GM12875 (cell line): Measurements from ENCODE around the gene STK32B.

Experiments
- H3K4me3 ChIP-seq: one replicate; pipeline ENCODE4 v1.5.1; 2011; ENCODE audit warnings: low read depth, low read length, control low read depth
- TF ChIP-seq, protein P1 (sequence below): IDR thresholded peaks from 2 replicates; pipeline ENCODE4 v1.5.1; 2011; ENCODE audit warnings: low read depth, mild to moderate bottlenecking, control low read depth, inconsistent platforms, low read length, moderate library complexity, borderline replicate concordance; ENCODE audit not compliant: insufficient read depth

Gene STK32B

DNA sequence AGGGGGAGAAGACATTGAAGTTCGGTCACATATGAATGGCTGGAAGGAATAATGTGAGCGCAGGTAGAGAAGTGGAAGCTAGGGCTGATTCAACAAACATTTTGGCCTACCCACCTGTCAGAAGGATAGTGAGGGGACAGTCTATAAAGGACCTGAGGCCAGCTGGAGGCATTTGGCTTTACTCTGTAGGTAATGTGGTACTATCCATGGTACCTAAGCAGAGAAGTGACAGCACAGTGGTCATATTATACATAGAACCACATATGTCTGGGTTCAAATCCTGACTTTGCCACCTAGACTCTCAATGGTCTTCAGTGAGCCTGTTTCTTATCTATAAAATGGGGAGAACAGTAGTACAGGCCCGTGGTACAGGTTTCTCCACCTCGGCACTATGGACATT lies 400.0 kb downstream of the STK32B start:
- TF ChIP-seq, protein P1, sequence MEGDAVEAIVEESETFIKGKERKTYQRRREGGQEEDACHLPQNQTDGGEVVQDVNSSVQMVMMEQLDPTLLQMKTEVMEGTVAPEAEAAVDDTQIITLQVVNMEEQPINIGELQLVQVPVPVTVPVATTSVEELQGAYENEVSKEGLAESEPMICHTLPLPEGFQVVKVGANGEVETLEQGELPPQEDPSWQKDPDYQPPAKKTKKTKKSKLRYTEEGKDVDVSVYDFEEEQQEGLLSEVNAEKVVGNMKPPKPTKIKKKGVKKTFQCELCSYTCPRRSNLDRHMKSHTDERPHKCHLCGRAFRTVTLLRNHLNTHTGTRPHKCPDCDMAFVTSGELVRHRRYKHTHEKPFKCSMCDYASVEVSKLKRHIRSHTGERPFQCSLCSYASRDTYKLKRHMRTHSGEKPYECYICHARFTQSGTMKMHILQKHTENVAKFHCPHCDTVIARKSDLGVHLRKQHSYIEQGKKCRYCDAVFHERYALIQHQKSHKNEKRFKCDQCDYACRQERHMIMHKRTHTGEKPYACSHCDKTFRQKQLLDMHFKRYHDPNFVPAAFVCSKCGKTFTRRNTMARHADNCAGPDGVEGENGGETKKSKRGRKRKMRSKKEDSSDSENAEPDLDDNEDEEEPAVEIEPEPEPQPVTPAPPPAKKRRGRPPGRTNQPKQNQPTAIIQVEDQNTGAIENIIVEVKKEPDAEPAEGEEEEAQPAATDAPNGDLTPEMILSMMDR: no peak
- no peak overlapping the region for H3K4me3 ChIP-seq

DNA sequence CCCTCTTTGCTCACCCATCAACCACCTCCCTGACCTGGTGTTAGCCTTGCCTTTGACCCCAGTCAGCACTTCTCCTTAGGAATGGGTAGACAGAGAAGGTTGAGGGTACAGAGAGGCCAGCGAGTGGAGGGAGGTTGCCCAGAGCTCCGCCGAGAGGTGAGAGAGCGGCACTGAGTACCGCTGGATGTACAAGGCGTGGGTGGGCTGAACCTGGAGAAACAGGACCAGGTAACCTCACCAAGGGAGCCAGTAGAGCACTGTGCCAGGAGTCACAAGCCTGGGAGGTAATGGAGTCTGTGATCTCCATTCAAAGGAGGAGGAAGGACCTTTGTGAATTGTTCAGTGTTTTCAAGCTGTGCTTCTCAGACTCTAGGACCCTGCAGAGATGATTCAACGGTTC lies 400.9 kb downstream of the STK32B start:
- TF ChIP-seq, protein P1: no peak

DNA sequence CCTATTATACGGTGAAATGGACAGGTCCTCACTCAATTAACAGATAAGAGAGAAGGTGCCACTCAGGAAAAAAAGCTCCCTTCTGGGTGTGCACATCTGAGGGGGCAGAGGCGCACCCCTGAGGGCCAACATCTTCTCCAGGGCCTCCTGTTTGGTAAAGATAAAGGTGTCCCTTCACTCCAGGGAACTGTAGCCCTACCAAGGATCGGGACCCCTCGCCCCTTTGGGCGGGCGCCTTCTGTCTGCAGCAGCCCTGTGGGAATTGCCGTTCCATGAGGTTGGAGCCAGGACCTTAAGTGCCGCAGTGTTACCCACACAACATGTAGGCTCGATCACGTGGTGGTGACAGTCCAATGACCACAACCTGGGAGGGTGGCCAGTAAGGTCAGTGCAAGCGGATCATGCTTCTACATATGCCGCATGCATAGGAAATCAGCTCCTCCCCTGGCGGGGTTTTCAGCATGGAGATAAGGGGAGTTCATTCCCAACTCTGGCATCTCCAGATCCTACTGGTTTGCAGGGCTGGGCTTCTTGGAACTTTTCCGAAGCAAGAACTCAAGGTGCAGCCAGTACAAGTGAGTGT lies 403.8 kb downstream of the STK32B start:
- H3K4me3 ChIP-seq: no peak overlapping the region
- TF ChIP-seq, protein P1: no peak

More for the DNA sequence above, 400.9 kb downstream of the STK32B start:
- H3K4me3 ChIP-seq: no peak overlapping the region

DNA sequence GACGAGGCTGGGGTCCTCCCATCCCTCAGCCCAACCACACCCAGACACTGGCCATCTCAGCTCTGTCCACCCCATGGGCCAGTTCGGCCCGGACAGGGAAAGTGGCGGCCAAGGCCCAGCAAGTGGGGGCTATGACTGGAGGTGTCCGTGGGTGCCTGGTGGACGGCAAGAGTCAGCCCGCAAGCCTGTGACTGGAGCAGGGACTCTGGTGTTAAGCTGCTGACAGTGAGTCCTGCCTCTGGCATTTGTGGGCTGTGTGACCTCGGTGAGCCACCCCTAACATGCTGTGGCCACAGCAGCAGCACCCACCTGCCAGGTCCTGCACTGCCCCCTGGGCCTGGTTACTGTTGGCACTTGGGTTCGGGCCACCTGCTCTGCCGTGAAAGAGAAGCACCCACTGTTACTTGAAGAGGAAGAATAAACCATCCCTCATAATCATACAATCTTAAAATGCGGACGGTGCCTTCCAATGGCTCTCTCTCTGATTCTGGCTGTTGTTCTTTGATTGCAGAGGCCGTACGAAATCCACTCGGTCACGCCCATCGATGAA lies 405.1 kb downstream of the STK32B start:
- TF ChIP-seq, protein P1: no peak
- no peak overlapping the region for H3K4me3 ChIP-seq

DNA sequence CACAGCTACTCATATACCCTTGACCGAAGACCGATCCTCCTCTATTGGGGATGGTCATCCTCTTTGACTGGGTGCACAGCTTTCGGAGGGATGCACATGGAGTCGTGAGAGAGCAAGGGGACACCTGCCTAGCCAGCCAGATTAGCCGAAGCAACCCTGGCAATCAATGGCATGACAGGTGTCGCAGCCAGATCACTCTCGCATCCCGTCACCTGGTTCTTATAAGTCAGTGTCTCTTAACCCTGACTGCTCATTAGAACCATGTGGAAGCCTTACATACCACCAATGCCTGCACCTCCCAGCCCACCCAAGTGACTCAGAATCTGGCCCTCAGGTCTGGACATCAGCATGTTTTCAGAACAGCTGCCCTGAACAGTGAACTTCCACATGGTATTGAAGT lies 407.4 kb downstream of the STK32B start:
- H3K4me3 ChIP-seq: no peak overlapping the region
- TF ChIP-seq, protein P1: no peak

DNA sequence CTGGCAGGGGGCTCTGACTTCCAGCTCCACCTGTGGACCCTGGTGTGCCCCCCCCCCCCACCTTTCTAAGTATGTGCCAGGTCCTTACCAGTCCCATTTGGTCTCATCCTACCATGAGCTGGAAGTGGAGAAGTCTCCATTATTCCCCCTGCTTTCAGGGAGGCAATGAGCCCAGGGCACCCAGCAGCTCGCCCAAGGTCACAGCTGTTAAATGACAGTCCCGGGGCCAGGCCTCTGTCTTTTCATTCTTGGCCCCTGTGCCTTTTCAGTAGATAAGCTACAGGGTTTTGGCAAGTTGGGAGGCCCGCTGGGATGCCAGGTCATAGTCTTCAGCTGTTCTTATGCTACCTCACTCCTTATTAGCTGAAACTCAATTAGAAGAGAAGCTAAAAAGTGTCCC lies 408.0 kb downstream of the STK32B start:
- no peak overlapping the region for H3K4me3 ChIP-seq
- TF ChIP-seq, protein P1: no peak

DNA sequence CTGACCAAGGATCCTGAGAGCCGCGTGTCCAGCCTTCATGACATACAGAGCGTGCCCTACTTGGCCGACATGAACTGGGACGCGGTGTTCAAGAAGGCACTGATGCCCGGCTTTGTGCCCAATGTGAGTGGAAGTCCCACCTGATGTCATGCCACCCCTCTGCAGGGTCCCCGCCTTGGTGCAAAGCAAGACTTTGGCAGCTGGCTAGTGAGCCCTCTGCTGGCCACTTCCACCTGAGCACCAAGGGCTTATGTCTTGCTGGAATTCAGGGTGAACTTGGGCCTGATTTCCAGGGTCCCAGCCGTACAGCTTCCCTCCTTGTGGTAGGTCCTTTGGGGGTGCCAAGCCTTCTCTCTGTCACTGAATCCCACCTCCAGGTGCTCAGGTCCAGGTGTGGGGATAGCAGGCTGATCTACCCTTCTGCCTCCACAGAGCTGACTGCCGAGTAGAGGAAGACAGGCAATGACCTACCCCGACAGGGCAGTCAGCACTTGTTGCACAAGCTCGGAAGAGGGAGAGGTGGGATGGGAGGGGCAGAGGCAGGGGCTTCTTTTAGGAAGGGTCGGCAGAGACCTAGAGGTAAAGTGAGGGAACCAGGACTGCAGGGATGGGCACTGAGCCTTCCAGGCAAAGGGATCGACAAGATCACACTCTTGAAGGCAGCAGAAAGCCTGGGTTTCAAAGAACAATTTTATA lies 409.0 kb downstream of the STK32B start:
- no peak overlapping the region for H3K4me3 ChIP-seq
- TF ChIP-seq, protein P1: peak; percentile 68; the same call in 1 of the 2 replicates
